Measurements from ENCODE around the gene STARD3. TPM values are rescaled to one million over a fixed set of nuclear protein-coding genes. Genes with fewer than 3 reads are reported as not detected.

The STARD3 gene
- total and polyA plus RNA-seq, 9 of the 15 experiments (the other 6 are each of a cell fraction or from before 2014, with no cell fraction given), result 0.63 to 87.0 (median 46.0) TPM

DNA sequence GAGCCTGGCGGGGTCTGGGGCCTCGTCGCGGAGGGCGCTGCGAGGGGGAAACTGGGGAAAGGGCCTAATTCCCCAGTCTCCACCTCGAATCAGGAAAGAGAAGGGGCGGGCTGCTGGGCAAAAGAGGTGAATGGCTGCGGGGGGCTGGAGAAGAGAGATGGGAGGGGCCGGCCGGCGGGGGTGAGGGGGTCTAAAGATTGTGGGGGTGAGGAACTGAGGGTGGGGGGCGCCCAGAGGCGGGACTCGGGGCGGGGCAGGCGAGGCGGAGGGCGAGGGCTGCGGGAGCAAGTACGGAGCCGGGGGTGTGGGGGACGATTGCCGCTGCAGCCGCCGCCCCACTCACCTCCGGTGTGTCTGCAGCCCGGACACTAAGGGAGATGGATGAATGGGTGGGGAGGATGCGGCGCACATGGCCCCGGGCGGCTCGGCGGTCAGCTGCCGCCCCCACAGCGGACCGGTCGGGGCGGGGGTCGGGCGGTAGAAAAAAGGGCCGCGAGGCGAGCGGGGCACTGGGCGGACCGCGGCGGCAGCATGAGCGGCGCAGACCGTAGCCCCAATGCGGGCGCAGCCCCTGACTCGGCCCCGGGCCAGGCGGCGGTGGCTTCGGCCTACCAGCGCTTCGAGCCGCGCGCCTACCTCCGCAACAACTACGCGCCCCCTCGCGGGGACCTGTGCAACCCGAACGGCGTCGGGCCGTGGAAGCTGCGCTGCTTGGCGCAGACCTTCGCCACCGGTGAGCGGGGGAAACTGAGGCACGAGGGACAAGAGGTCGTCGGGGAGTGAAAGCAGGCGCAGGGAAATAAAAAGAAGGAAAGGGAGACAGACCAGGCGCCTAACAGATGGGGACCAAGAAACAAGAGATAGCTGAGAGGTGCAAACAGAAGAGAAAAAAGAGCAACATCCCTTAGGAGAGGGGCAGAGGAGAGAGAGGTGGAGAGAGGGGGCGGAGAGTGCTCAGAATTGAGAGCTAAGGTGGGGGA, 31.3 kb downstream of the STARD3 start, which contains the start of gene PNMT (continued):
- TF ChIP-seq, protein P1, sequence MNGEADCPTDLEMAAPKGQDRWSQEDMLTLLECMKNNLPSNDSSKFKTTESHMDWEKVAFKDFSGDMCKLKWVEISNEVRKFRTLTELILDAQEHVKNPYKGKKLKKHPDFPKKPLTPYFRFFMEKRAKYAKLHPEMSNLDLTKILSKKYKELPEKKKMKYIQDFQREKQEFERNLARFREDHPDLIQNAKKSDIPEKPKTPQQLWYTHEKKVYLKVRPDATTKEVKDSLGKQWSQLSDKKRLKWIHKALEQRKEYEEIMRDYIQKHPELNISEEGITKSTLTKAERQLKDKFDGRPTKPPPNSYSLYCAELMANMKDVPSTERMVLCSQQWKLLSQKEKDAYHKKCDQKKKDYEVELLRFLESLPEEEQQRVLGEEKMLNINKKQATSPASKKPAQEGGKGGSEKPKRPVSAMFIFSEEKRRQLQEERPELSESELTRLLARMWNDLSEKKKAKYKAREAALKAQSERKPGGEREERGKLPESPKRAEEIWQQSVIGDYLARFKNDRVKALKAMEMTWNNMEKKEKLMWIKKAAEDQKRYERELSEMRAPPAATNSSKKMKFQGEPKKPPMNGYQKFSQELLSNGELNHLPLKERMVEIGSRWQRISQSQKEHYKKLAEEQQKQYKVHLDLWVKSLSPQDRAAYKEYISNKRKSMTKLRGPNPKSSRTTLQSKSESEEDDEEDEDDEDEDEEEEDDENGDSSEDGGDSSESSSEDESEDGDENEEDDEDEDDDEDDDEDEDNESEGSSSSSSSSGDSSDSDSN (IDR thresholded peaks at IDR 0.05; ENCODE audit: borderline replicate concordance in 1 of 2, low read depth in 2 of 2, low read length in 2 of 2), result peak; percentile 98 to 99
- TF ChIP-seq TCF7L2 (IDR thresholded peaks at IDR 0.05; ENCODE audit: low read depth, low read length) (no peak), ZNF354B (CRISPR knock-in tag; IDR thresholded peaks at IDR 0.05) (no peak), ZNF232 (CRISPR knock-in tag; IDR thresholded peaks at IDR 0.05) (no peak), CBFB (CRISPR knock-in tag; IDR thresholded peaks at IDR 0.05) (peak; percentile 58; the same call in 1 of the 2 replicates), TEAD1 (CRISPR knock-in tag; IDR thresholded peaks at IDR 0.05) (0 out of 4 replicates have a peak, but pooled peaks of 1 of the 2 experiments have one; percentile 48), HDAC8 (tag; IDR thresholded peaks at IDR 0.05) (peak; percentile 87; the same call in 1 of the 2 replicates), PCBP1 (IDR thresholded peaks at IDR 0.05; ENCODE audit: low read depth, low read length, poor library complexity, severe bottlenecking) (peak; percentile 63), XRCC5 (IDR thresholded peaks at IDR 0.05; ENCODE audit: low read depth, low read length) (peak; percentile 83), SMARCC2 (IDR thresholded peaks at IDR 0.05; ENCODE audit: low read depth) (no peak; the same call in 1 of the 2 replicates), SREBF2 (CRISPR knock-in tag; IDR thresholded peaks at IDR 0.05) (no peak)
- TF ChIP-seq, protein P2, sequence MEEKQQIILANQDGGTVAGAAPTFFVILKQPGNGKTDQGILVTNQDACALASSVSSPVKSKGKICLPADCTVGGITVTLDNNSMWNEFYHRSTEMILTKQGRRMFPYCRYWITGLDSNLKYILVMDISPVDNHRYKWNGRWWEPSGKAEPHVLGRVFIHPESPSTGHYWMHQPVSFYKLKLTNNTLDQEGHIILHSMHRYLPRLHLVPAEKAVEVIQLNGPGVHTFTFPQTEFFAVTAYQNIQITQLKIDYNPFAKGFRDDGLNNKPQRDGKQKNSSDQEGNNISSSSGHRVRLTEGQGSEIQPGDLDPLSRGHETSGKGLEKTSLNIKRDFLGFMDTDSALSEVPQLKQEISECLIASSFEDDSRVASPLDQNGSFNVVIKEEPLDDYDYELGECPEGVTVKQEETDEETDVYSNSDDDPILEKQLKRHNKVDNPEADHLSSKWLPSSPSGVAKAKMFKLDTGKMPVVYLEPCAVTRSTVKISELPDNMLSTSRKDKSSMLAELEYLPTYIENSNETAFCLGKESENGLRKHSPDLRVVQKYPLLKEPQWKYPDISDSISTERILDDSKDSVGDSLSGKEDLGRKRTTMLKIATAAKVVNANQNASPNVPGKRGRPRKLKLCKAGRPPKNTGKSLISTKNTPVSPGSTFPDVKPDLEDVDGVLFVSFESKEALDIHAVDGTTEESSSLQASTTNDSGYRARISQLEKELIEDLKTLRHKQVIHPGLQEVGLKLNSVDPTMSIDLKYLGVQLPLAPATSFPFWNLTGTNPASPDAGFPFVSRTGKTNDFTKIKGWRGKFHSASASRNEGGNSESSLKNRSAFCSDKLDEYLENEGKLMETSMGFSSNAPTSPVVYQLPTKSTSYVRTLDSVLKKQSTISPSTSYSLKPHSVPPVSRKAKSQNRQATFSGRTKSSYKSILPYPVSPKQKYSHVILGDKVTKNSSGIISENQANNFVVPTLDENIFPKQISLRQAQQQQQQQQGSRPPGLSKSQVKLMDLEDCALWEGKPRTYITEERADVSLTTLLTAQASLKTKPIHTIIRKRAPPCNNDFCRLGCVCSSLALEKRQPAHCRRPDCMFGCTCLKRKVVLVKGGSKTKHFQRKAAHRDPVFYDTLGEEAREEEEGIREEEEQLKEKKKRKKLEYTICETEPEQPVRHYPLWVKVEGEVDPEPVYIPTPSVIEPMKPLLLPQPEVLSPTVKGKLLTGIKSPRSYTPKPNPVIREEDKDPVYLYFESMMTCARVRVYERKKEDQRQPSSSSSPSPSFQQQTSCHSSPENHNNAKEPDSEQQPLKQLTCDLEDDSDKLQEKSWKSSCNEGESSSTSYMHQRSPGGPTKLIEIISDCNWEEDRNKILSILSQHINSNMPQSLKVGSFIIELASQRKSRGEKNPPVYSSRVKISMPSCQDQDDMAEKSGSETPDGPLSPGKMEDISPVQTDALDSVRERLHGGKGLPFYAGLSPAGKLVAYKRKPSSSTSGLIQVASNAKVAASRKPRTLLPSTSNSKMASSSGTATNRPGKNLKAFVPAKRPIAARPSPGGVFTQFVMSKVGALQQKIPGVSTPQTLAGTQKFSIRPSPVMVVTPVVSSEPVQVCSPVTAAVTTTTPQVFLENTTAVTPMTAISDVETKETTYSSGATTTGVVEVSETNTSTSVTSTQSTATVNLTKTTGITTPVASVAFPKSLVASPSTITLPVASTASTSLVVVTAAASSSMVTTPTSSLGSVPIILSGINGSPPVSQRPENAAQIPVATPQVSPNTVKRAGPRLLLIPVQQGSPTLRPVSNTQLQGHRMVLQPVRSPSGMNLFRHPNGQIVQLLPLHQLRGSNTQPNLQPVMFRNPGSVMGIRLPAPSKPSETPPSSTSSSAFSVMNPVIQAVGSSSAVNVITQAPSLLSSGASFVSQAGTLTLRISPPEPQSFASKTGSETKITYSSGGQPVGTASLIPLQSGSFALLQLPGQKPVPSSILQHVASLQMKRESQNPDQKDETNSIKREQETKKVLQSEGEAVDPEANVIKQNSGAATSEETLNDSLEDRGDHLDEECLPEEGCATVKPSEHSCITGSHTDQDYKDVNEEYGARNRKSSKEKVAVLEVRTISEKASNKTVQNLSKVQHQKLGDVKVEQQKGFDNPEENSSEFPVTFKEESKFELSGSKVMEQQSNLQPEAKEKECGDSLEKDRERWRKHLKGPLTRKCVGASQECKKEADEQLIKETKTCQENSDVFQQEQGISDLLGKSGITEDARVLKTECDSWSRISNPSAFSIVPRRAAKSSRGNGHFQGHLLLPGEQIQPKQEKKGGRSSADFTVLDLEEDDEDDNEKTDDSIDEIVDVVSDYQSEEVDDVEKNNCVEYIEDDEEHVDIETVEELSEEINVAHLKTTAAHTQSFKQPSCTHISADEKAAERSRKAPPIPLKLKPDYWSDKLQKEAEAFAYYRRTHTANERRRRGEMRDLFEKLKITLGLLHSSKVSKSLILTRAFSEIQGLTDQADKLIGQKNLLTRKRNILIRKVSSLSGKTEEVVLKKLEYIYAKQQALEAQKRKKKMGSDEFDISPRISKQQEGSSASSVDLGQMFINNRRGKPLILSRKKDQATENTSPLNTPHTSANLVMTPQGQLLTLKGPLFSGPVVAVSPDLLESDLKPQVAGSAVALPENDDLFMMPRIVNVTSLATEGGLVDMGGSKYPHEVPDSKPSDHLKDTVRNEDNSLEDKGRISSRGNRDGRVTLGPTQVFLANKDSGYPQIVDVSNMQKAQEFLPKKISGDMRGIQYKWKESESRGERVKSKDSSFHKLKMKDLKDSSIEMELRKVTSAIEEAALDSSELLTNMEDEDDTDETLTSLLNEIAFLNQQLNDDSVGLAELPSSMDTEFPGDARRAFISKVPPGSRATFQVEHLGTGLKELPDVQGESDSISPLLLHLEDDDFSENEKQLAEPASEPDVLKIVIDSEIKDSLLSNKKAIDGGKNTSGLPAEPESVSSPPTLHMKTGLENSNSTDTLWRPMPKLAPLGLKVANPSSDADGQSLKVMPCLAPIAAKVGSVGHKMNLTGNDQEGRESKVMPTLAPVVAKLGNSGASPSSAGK (IDR thresholded peaks at IDR 0.05), result peak; percentile 91
